A673 (cell line): ENCODE data around the gene DMKN.

ENCODE experiments used
- CTCF ChIP-seq: fragments of 300-800, 200-600 bp; sonication (generic); conservative IDR thresholded peaks from 2 replicates; pipeline ENCODE4 v1.5.1; 2017; ENCODE audit warnings: low read depth, mild to moderate bottlenecking, antibody characterized with exemption, low read length, moderate library complexity, mixed read lengths
- EZH2 ChIP-seq: fragments of 200-600 bp; sonication (generic); IDR thresholded peaks from 2 replicates; pipeline ENCODE4 v1.6.1; 2017; ENCODE audit warnings: borderline replicate concordance, low read depth, mild to moderate bottlenecking, mixed read lengths, antibody characterized with exemption, low read length; ENCODE audit not compliant: poor library complexity, severe bottlenecking

- no peak for TF ChIP-seq CTCF
- TF ChIP-seq EZH2: no peak
These were observed 26.4 kb upstream of the DMKN start for GRCh38 chr19:35539850-35540249.
